GM12878 (cell line): ENCODE measurements around the gene USP10. TPM values are rescaled to one million over a fixed set of nuclear protein-coding genes. Genes with fewer than 3 reads are reported as not detected.

Experiments
- ATAC-seq: fragments of 200-7000 bp; cut with Tn5 transposase; 3 replicates; pipeline ENCODE4 v1.9.1; 2020; ENCODE audit warnings: mild to moderate bottlenecking, moderate library complexity
- BruUV-seq: library from RNA; stranded (reverse); fragments of 400-500 nt; replicated peaks from 2 replicates; lab custom pipeline; 2021; lab: Mats Ljungman, UMichigan
- CTCF ChIA-PET: fragments of 300-600 bp; sonication (Branson Sonifier 250); formaldehyde crosslinking; extraction: SDS; loops from one replicate; lab custom pipeline; 2021; ENCODE audit warnings: inconsistent platforms; lab: Yijun Ruan, JAX
- POLR2A ChIA-PET: fragments of 350-600 bp; formaldehyde crosslinking; extraction: SDS; loops from one replicate; lab custom pipeline; 2021; ENCODE audit warnings: inconsistent platforms; lab: Charles Lee
- RAD21 ChIA-PET: fragments of 300-600 bp; sonication (Branson Sonifier 250); formaldehyde crosslinking; loops from one replicate; lab custom pipeline; 2023; ENCODE audit warnings: antibody characterized with exemption; ENCODE audit not compliant: unreplicated experiment; lab: Charles Lee
- SMC1A ChIA-PET: fragments of 300-600 bp; sonication (Branson Sonifier 250); formaldehyde crosslinking; loops from one replicate; lab custom pipeline; 2023; ENCODE audit not compliant: unreplicated experiment, uncharacterized antibody; lab: Charles Lee
- DNase-seq: peaks from one replicate; pipeline ENCODE4 v3.0.0-alpha.2; 2011; ENCODE audit warnings: low read depth, low spot score
- FAIRE-seq: peaks from 3 replicates; lab custom pipeline; 2011; peaks lifted over from hg19 to GRCh38; lab: Jason Lieb, UNC
- H2AFZ ChIP-seq: 2 replicates; pipeline ENCODE4 v1.6.0; 2011; ENCODE audit warnings: low read depth, low read length, control low read depth; ENCODE audit not compliant: control insufficient read depth
- H3K27ac ChIP-seq: 2 replicates; pipeline ENCODE4 v1.5.1; 2011; ENCODE audit warnings: control low read depth; ENCODE audit not compliant: control insufficient read depth, insufficient read depth
- H3K27me3 ChIP-seq, 2 experiments: replicated peaks in 1 of 2; 2 replicates each; pipeline versions ENCODE4 v1.6.0 to v1.6.1; 2011; ENCODE audit warnings: low read length in 1 of 2; ENCODE audit not compliant: control insufficient read depth in 2 of 2, insufficient read depth in 2 of 2
- H3K36me3 ChIP-seq, 2 experiments: 2 replicates each; pipeline ENCODE4 v1.5.1; 2011; ENCODE audit warnings: low read length in 1 of 2; ENCODE audit not compliant: control insufficient read depth in 2 of 2, insufficient read depth in 2 of 2
- H3K4me1 ChIP-seq: 2 replicates; pipeline ENCODE4 v1.6.1; 2011; ENCODE audit warnings: mild to moderate bottlenecking, low read length, moderate library complexity, mixed read lengths; ENCODE audit not compliant: control insufficient read depth, insufficient read depth
- H3K4me2 ChIP-seq: 2 replicates; pipeline ENCODE4 v1.6.0; 2011; ENCODE audit warnings: control low read depth; ENCODE audit not compliant: control insufficient read depth, insufficient read depth
- H3K4me3 ChIP-seq: fragments of 200-600 bp; sonication (generic); 2 replicates; pipeline ENCODE4 v1.5.1; 2016
- H3K79me2 ChIP-seq: 2 replicates; pipeline ENCODE4 v1.6.0; 2011; ENCODE audit warnings: low read length; ENCODE audit not compliant: control insufficient read depth, insufficient read depth
- H3K9ac ChIP-seq: 2 replicates; pipeline ENCODE4 v1.8.0; 2011; ENCODE audit warnings: low read length, control low read depth, mixed read lengths; ENCODE audit not compliant: control insufficient read depth, insufficient read depth
- H3K9me3 ChIP-seq: replicated peaks from 3 replicates; pipeline ENCODE4 v1.5.1; 2011; ENCODE audit warnings: mild to moderate bottlenecking, low read length; ENCODE audit not compliant: control insufficient read depth, insufficient read depth
- H4K20me1 ChIP-seq: 2 replicates; pipeline ENCODE4 v1.6.0; 2011; ENCODE audit not compliant: control insufficient read depth, insufficient read depth
- ATF3 ChIP-seq: IDR thresholded peaks from 2 replicates; pipeline ENCODE4 v1.6.1; 2011; ENCODE audit warnings: low read depth, mild to moderate bottlenecking, low read length, moderate library complexity, borderline replicate concordance; ENCODE audit errors: extremely low read depth
- CEBPB ChIP-seq, 2 experiments: fragments of 150-350 bp in 1 of 2; IDR thresholded peaks; 2 replicates each; pipeline ENCODE4 v1.6.1; 2012 to 2014; ENCODE audit warnings: low read depth in 2 of 2, low read length in 2 of 2, borderline replicate concordance in 1 of 2, inconsistent platforms in 1 of 2
- CREB1 ChIP-seq: IDR thresholded peaks from 2 replicates; pipeline ENCODE4 v1.6.1; 2012; ENCODE audit warnings: low read depth, mild to moderate bottlenecking, inconsistent platforms
- CTCF ChIP-seq, 3 experiments: IDR thresholded peaks in 2 of 3; conservative IDR thresholded peaks in 1 of 3; 2 replicates each; pipeline ENCODE4 v1.5.1; 2011; ENCODE audit warnings: low read depth in 3 of 3, low read length in 3 of 3, mild to moderate bottlenecking in 3 of 3, control low read depth in 2 of 3, moderate library complexity in 2 of 3, inconsistent platforms in 1 of 3, mixed read lengths in 1 of 3; ENCODE audit not compliant: control insufficient read depth in 2 of 3, insufficient read depth in 1 of 3; ENCODE audit errors: extremely low read depth in 1 of 3
- EZH2 ChIP-seq: IDR thresholded peaks from 2 replicates; pipeline ENCODE4 v1.6.1; 2012; ENCODE audit warnings: low read depth, mild to moderate bottlenecking, control low read depth, inconsistent platforms, low read length, borderline replicate concordance; ENCODE audit not compliant: control insufficient read depth
- IRF3 ChIP-seq: fragments of 450-650 bp; IDR thresholded peaks from 2 replicates; pipeline ENCODE4 v1.6.1; 2014; ENCODE audit warnings: mild to moderate bottlenecking
- JUND ChIP-seq: IDR thresholded peaks from 2 replicates; pipeline ENCODE4 v1.6.1; 2012; ENCODE audit warnings: low read depth, mild to moderate bottlenecking, low read length, improper control_type of control experiment, moderate library complexity
- NFYA ChIP-seq: IDR thresholded peaks from 2 replicates; pipeline ENCODE4 v1.6.1; 2011; ENCODE audit warnings: low read depth, mild to moderate bottlenecking, low read length, improper control_type of control experiment, borderline replicate concordance
- NFYB ChIP-seq: IDR thresholded peaks from 2 replicates; pipeline ENCODE4 v1.6.1; 2011; ENCODE audit warnings: low read depth, mild to moderate bottlenecking, low read length, improper control_type of control experiment, moderate library complexity; ENCODE audit not compliant: insufficient read depth
- POLR2A ChIP-seq: IDR thresholded peaks from 2 replicates; pipeline ENCODE4 v1.6.1; 2011; ENCODE audit warnings: low read depth, mild to moderate bottlenecking, low read length
- POU2F2 ChIP-seq: IDR thresholded peaks from 3 replicates; pipeline ENCODE4 v1.6.1; 2011; ENCODE audit warnings: low read depth, mild to moderate bottlenecking, low read length, borderline replicate concordance
- SIX5 ChIP-seq: IDR thresholded peaks from 2 replicates; pipeline ENCODE4 v1.6.1; 2011; ENCODE audit warnings: mild to moderate bottlenecking, low read depth, low read length, moderate library complexity; ENCODE audit not compliant: severe bottlenecking
- SRF ChIP-seq, 2 experiments: IDR thresholded peaks; 2 replicates each; pipeline ENCODE4 v1.6.1; 2011; ENCODE audit warnings: low read depth in 2 of 2, low read length in 2 of 2, mild to moderate bottlenecking in 1 of 2, moderate library complexity in 1 of 2
- STAT1 ChIP-seq: fragments of 450-650 bp; conservative IDR thresholded peaks from 2 replicates; pipeline ENCODE4 v1.6.1; 2014; ENCODE audit warnings: antibody characterized with exemption, mild to moderate bottlenecking
- WRNIP1 ChIP-seq: IDR thresholded peaks from 2 replicates; pipeline ENCODE4 v1.6.1; 2011; ENCODE audit warnings: low read depth, low read length, improper control_type of control experiment, borderline replicate concordance
- ZNF274 ChIP-seq: IDR thresholded peaks from one replicate; pipeline ENCODE4 v1.8.0; 2011; ENCODE audit not compliant: insufficient read length, insufficient read depth
- ZNF687 ChIP-seq: fragments of 450-650 bp; IDR thresholded peaks from 2 replicates; pipeline ENCODE4 v1.6.1; 2017; ENCODE audit warnings: mild to moderate bottlenecking, moderate library complexity
- ZZZ3 ChIP-seq: IDR thresholded peaks from 2 replicates; pipeline ENCODE4 v1.6.1; 2011; ENCODE audit warnings: low read depth; ENCODE audit not compliant: control insufficient read depth, insufficient read length
- WGBS: methylation state at CpG from one replicate; pipeline ENCODE4 v1.1.6; 2016; ENCODE audit warnings: low lambda C conversion rate; ENCODE audit not compliant: insufficient replicate concordance, insufficient coverage; ENCODE audit errors: missing lambda C conversion rate; 5-methylcytosine and 5-hydroxymethylcytosine counted together
- in situ Hi-C: fragments of 300-500 bp; cut with MboI; formaldehyde crosslinking; loops from 9 replicates; pipeline ENCODE4 v1.14.3; 2018; ENCODE audit warnings: mixed read lengths
- intact Hi-C: fragments of 100-400 bp; cut with micrococcal nuclease; formaldehyde crosslinking; loops from one replicate; pipeline ENCODE4 v1.14.2; 2022; ENCODE audit not compliant: unreplicated experiment
- polyA plus RNA-seq, 11 experiments: library from polyadenylated mRNA; depleted of rRNA in 4 of 11; unstranded in 6 of 11; stranded (reverse) in 5 of 11; fragments of >200 nt; fragmentation: Nextera tagmentation in 4 of 11; fragmentation: Illumina TruSeq in 1 of 11; extraction: Ambion mirVana in 4 of 11; extraction: Trizol in 1 of 11; gene quantifications; 1 replicate in 1 of 11; 2 replicates in 10 of 11; pipeline versions ENCODE4 v1.2.1 to v1.2.3, GENCODE V29; 2011 to 2016; ENCODE audit warnings: inconsistent platforms in 2 of 11, missing spikeins in 2 of 11, low read depth in 1 of 11
- total RNA-seq, 4 experiments: library from RNA; depleted of rRNA in 3 of 4; stranded (reverse); fragments of >200 nt in 3 of 4; fragmentation: Illumina TruSeq in 1 of 4; extraction: Trizol in 1 of 4; gene quantifications; 2 replicates each; pipeline versions ENCODE4 v1.2.1 to v1.2.3, GENCODE V29; 2013 to 2021

Gene USP10
- total and polyA plus RNA-seq, 10 of the 15 experiments (the other 5 are each of a cell fraction or from before 2014, with no cell fraction given): 46.1 to 160 (median 105) TPM

GRCh38 chr16:84828322-84828721 is 128.5 kb downstream of the USP10 start:
- Histone ChIP-seq H3K27ac (no peak overlapping the region), H3K4me3 (no peak overlapping the region), H3K9me3 (no peaks in the 10 kb centered on the region), H3K79me2 (no peaks in the 10 kb centered on the region), H2AFZ (no peak overlapping the region), H3K4me2 (no peak overlapping the region), H3K9ac (no peak overlapping the region), H3K36me3 (no peaks in the 10 kb centered on the region), H4K20me1 (no peaks in the 10 kb centered on the region), H3K27me3 (no peaks in the 10 kb centered on the region; a peak in 2 of 4 replicates), H3K4me1 (no peaks in the 10 kb centered on the region)
- POLR2A ChIA-PET: no interaction called here
- CTCF ChIA-PET: no interaction called here
- TF ChIP-seq WRNIP1: no peak
- TF ChIP-seq NFYA: no peak
- no peak for TF ChIP-seq POU2F2
- no peak for TF ChIP-seq EZH2
- TF ChIP-seq JUND: no peak
- no peak for TF ChIP-seq ATF3
- TF ChIP-seq IRF3: no peak
- TF ChIP-seq CREB1: no peak
- TF ChIP-seq ZNF274: no peak
- TF ChIP-seq ZZZ3: no peak
- no peak for TF ChIP-seq POLR2A
- TF ChIP-seq SRF (IDR thresholded peaks at IDR 0.05; ENCODE audit: low read depth in 2 of 2, low read length in 2 of 2): no peak
- no peak for TF ChIP-seq CTCF (IDR thresholded peaks at IDR 0.05 in 2 of 3, conservative IDR thresholded peaks at IDR 0.05 in 1 of 3; ENCODE audit: control insufficient read depth in 2 of 3, extremely low read depth in 1 of 3, insufficient read depth in 1 of 3, low read depth in 3 of 3, low read length in 3 of 3)
- no peak for TF ChIP-seq ZNF687
- TF ChIP-seq CEBPB (IDR thresholded peaks at IDR 0.05; ENCODE audit: borderline replicate concordance in 1 of 2, low read depth in 2 of 2, low read length in 2 of 2): no peak
- TF ChIP-seq NFYB: no peak
- TF ChIP-seq STAT1: no peak
- TF ChIP-seq SIX5: no peak
- 26% methylated on average over 5 of the region's 5 CpGs for WGBS
- BruUV-seq: no TSS peak
- ATAC-seq: no peak
- in situ Hi-C loops: no loop called here
- no peak for FAIRE-seq
- RAD21 ChIA-PET: no interaction called here
- SMC1A ChIA-PET: no interaction called here
- DNase-seq: no peak
- intact Hi-C loops: no loop called here
